ENCODE results near the gene PSMA8. TPM values are rescaled to one million over a fixed set of nuclear protein-coding genes. Genes with fewer than 3 reads are reported as not detected.
"Not testable (repeated sequence)": the region's sequence is repeated elsewhere in the genome, so short reads cannot be mapped to it uniquely, and the experiment has no call there.

The PSMA8 gene
- polyA plus RNA-seq, 4 donors: not detected

DNA sequence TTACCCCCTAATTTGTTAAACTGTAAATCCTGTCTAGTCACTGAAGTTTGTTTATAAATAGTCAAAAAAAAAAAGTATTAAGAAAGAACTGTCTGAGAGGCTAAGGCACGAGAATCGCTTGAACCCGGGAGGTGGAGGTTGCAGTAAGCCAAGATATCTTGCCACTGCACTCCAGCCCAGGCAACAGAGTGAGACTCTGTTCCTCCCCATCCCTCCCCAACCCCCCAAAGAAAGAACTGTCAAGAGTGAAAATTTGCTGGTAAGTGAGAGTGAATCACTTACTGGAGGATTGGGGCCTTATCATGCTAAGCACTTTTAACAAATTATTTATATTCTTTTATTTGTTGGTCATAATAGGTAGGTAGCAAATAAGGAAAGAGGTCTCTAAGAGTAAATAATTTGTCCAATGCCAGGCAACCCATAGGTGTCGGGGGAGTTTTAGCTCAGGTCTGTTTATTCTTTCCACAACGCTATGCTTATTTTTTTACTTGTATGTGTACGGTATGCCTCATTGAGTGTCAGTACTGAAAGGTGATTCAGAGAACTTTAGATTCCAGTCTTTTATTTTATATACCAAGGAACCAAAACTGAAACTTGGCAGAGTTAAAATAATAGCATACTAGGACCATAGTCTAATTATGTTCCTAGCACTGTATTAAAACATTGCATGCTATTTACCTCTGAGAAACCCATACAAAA is 95.0 kb downstream of the PSMA8 start:
- DNase-seq (ENCODE audit: low read depth in 4 of 4, low spot score in 2 of 4): no peak

DNA sequence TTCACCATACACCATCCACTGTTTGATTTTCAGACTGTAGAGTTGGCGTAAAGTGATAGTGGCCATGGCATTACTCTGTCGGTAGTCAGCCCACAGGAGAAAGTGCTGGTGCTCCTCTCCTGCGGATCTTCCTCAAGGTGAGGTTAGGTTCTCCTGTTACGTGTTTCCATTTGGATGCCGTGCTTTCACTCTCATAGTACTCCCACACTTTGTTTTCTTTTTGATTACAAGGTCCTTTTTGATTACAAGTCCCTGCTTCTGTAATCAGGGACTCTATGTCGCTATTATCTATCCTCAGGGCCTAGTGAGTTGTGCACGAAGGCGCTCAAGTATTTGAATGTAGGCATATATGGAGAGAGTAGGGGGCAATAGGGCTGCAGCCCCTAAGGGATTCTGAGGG is 96.8 kb downstream of the PSMA8 start:
- DNase-seq (ENCODE audit: low read depth in 4 of 4, low spot score in 2 of 4): no peak

DNA sequence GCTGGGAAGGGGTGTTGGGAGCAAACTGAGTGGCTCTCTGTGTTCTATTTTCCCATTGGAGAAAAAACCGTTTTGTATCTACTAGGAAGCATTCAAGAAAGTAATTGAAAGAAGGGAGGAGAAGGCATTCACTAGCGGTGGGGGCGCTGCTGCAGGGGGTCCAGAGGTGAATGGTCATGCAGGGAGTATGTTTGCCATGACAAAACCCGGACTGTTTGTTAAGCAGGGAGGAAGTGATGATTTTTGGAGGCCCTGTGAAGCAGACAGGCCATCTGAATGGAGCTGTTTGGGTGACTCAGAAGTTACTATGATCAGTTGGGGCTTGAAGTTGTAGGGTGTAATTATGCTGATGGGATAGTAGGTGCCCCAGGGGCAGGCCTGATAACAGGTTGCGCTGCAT is 99.5 kb downstream of the PSMA8 start:
- no peak for DNase-seq (ENCODE audit: low read depth in 4 of 4, low spot score in 2 of 4)

DNA sequence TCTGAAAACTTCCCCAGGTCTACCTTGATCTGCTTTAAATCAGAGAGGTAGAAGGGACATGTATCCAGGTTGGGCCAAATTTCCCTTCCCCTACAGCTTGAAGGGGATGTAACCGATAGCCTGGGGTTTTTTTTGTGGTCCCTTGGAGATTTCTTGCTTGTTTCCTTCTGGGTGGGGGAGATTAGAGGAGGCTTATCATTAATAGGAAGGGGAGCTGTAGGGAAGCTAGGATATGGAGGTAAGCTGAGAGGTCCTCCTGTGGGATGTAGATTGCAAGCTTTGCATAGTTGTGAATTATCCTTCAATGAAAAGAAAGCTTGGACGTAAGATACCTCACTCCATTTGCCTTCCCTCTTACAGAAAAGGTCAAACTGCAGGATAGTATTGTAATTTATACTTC is 103.7 kb downstream of the PSMA8 start:
- DNase-seq (ENCODE audit: low read depth in 4 of 4, low spot score in 2 of 4): not testable (repeated sequence)

DNA sequence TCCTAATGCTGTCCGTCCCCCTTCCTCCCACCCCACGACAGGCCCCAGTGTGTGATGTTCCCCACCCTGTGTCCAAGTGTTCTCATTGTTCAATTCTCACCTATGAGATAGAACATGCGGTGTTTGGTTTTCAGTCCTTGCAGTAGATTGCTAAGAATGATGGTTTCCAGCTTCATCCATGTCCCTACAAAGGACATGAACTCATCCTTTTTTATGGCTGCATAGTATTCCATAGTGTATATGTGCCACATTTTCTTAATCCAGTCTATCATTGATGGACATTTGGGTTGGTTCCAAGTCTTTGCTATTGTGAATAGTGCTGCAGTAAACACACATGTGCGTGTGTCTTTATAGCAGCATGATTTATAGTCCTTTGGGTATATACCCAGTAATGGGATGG is 105.0 kb downstream of the PSMA8 start:
- DNase-seq (ENCODE audit: low read depth in 4 of 4, low spot score in 2 of 4): not testable (repeated sequence)

DNA sequence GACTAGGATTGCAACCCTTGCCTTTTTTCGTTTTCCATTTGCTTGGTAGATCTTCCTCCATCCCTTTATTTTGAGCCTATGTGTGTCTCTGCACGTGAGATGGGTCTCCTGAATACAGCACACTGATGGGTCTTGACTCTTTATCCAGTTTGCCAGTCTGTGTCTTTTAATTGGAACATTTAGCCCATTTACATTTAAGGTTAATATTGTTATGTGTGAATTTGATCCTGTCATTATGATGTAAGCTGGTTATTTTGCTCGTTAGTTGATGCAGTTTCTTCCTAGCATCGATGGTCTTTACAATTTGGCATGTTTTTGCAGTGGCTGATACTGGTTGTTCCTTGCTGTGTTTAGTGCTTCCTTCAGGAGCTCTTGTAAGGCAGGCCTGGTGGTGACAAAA is 108.7 kb downstream of the PSMA8 start:
- DNase-seq (ENCODE audit: low read depth in 4 of 4, low spot score in 2 of 4): not testable (repeated sequence)

Other genes with a start within 250 kb of the PSMA8 start
- 100 to 1,000 TPM in 2 of 4 donors, 10 to 100 TPM in 2; 89.2 to 116 (median 102) TPM for gene SS18, start 43.3 kb upstream of the PSMA8 start, polyA plus RNA-seq (ENCODE audit: insufficient read length in 4 of 4)
- 1 to 10 TPM; 4.5 to 6.0 (median 4.9) TPM for gene TAF4B, start 92.6 kb downstream of the PSMA8 start, polyA plus RNA-seq (ENCODE audit: insufficient read length in 4 of 4)

Measured in left renal cortex interstitium (tissue), 4 donors.